Erythroblast (primary cell): ENCODE results near the gene SOD3.

Source experiments
- GATA1 ChIP-seq: IDR thresholded peaks from 2 replicates; pipeline ENCODE4 v1.6.1; 2011; ENCODE audit warnings: low read depth, mild to moderate bottlenecking, control low read depth, low read length, moderate library complexity
- POLR2A ChIP-seq: IDR thresholded peaks from 2 replicates; pipeline ENCODE4 v1.6.1; 2011; ENCODE audit warnings: mild to moderate bottlenecking, low read length

- TF ChIP-seq POLR2A (no peak), GATA1 (no peak)
Measured at GRCh38 chr4:24764345-24764744, 31.0 kb upstream of the SOD3 start.
